Endothelial cell of umbilical vein (primary cell): Measurements from ENCODE around the gene ARMH4. TPM values are rescaled to one million over a fixed set of nuclear protein-coding genes. Genes with fewer than 3 reads are reported as not detected.

Source experiments
- BruUV-seq: library from RNA; stranded (reverse); fragments of 400-500 nt; replicated peaks from 2 replicates; lab custom pipeline; 2021; lab: Mats Ljungman, UMichigan
- CTCF ChIA-PET: fragments of 300-600, 350-600 bp; sonication (Branson Sonifier 250); formaldehyde crosslinking; loops from one replicate; lab custom pipeline; 2021; ENCODE audit warnings: antibody characterized with exemption, inconsistent platforms; lab: Charles Lee
- POLR2A ChIA-PET: fragments of 300-600, 350-600 bp; sonication (Branson Sonifier 250); formaldehyde crosslinking; loops from one replicate; lab custom pipeline; 2021; ENCODE audit warnings: antibody characterized with exemption, inconsistent platforms; lab: Charles Lee
- DNase-seq: peaks from one replicate; pipeline ENCODE4 v3.0.0-alpha.2; 2011; ENCODE audit warnings: low read depth, low spot score
- FAIRE-seq: peaks from 2 replicates; lab custom pipeline; 2011; peaks lifted over from hg19 to GRCh38; lab: Jason Lieb, UNC
- H2AFZ ChIP-seq: 2 replicates; pipeline ENCODE4 v1.6.0; 2012; ENCODE audit warnings: low read depth, low read length, control low read depth, inconsistent platforms
- H3K27ac ChIP-seq: 2 replicates; pipeline ENCODE4 v1.5.1; 2011; ENCODE audit warnings: low read depth, mild to moderate bottlenecking, control low read depth, low read length, moderate library complexity; ENCODE audit not compliant: insufficient read depth
- H3K27me3 ChIP-seq, 2 experiments: 2 replicates each; pipeline versions ENCODE4 v1.6.0 to v1.6.1; 2011; ENCODE audit warnings: low read length in 2 of 2, mixed read lengths in 1 of 2; ENCODE audit not compliant: control insufficient read depth in 2 of 2, insufficient read depth in 2 of 2
- H3K36me3 ChIP-seq, 2 experiments: 2 replicates in 1 of 2; 3 replicates in 1 of 2; pipeline ENCODE4 v1.5.1; 2011; ENCODE audit warnings: low read length in 2 of 2, mild to moderate bottlenecking in 1 of 2, moderate library complexity in 1 of 2; ENCODE audit not compliant: control insufficient read depth in 2 of 2, insufficient read depth in 2 of 2; ENCODE audit errors: extremely low read depth in 1 of 2
- H3K4me1 ChIP-seq: 3 replicates; pipeline ENCODE4 v1.5.1; 2011; ENCODE audit warnings: mild to moderate bottlenecking, low read length; ENCODE audit not compliant: control insufficient read depth, insufficient read depth; ENCODE audit errors: extremely low read depth
- H3K4me2 ChIP-seq: 2 replicates; pipeline ENCODE4 v1.6.1; 2011; ENCODE audit warnings: low read length, control low read depth, mixed read lengths; ENCODE audit not compliant: insufficient read depth
- H3K4me3 ChIP-seq, 3 experiments: fragments of 200-600 bp in 1 of 3; sonication (generic), shearing (Covaris generic) in 1 of 3; replicated peaks in 1 of 3; 2 replicates each; pipeline ENCODE4 v1.5.1; 2011 to 2016; ENCODE audit warnings: control low read depth in 3 of 3, low read length in 3 of 3, mild to moderate bottlenecking in 2 of 3, inconsistent platforms in 1 of 3, low read depth in 1 of 3, moderate library complexity in 1 of 3; ENCODE audit not compliant: insufficient read depth in 1 of 3
- H3K79me2 ChIP-seq: 2 replicates; pipeline ENCODE4 v1.6.0; 2012; ENCODE audit warnings: low read length, inconsistent platforms; ENCODE audit not compliant: control insufficient read depth, insufficient read depth
- H3K9ac ChIP-seq: replicated peaks from 2 replicates; pipeline ENCODE3; 2011; ENCODE audit warnings: low read length, control low read depth; ENCODE audit not compliant: insufficient read depth; ENCODE audit errors: extremely low read depth
- H3K9me1 ChIP-seq: replicated peaks from 3 replicates; pipeline ENCODE4 v1.6.0; 2011; ENCODE audit warnings: mild to moderate bottlenecking, low read length; ENCODE audit not compliant: control insufficient read depth, insufficient read depth; ENCODE audit errors: extremely low read depth
- H3K9me3 ChIP-seq: replicated peaks from 2 replicates; pipeline ENCODE4 v1.5.1; 2012; ENCODE audit warnings: low read length, inconsistent platforms; ENCODE audit not compliant: control insufficient read depth, insufficient read depth
- H4K20me1 ChIP-seq: replicated peaks from 2 replicates; pipeline ENCODE3; 2011; ENCODE audit warnings: mild to moderate bottlenecking, low read length; ENCODE audit not compliant: control insufficient read depth, insufficient read depth; ENCODE audit errors: extremely low read depth
- EZH2 ChIP-seq: IDR thresholded peaks from 2 replicates; pipeline ENCODE4 v1.6.1; 2012; ENCODE audit warnings: borderline replicate concordance, low read depth, mild to moderate bottlenecking, moderate library complexity, low read length, inconsistent platforms; ENCODE audit not compliant: severe bottlenecking
- FOS ChIP-seq: IDR thresholded peaks from 2 replicates; pipeline ENCODE4 v1.6.1; 2011; ENCODE audit warnings: mild to moderate bottlenecking, low read length, moderate library complexity, borderline replicate concordance; ENCODE audit not compliant: insufficient read depth
- GATA2 ChIP-seq: IDR thresholded peaks from 2 replicates; pipeline ENCODE4 v1.7.0; 2011; ENCODE audit warnings: low read depth, mild to moderate bottlenecking, moderate library complexity, mixed read lengths, low read length; ENCODE audit not compliant: insufficient read length, insufficient read depth
- JUN ChIP-seq: IDR thresholded peaks from 2 replicates; pipeline ENCODE4 v1.6.1; 2011; ENCODE audit warnings: borderline replicate concordance, low read depth; ENCODE audit not compliant: insufficient read length, insufficient read depth
- MYC ChIP-seq: IDR thresholded peaks from one replicate; pipeline ENCODE4 v1.6.1; 2011; ENCODE audit warnings: mild to moderate bottlenecking, low read depth, low read length
- POLR2A ChIP-seq: IDR thresholded peaks from 2 replicates; pipeline ENCODE4 v1.6.1; 2012; ENCODE audit warnings: low read depth, mild to moderate bottlenecking, control low read depth, low read length
- POLR2AphosphoS5 ChIP-seq: IDR thresholded peaks from 2 replicates; pipeline ENCODE4 v1.6.1; 2012; ENCODE audit warnings: low read depth, mild to moderate bottlenecking, control low read depth, low read length, moderate library complexity; ENCODE audit not compliant: insufficient read depth
- dilution Hi-C: fragments of 300-500 bp; cut with MboI; formaldehyde crosslinking; loops from one replicate; pipeline ENCODE4 v1.15.0; 2019; ENCODE audit warnings: low sequenced_read_pairs; ENCODE audit not compliant: extremely low pct_ligation_motif_present
- intact Hi-C: fragments of 100-400 bp; cut with micrococcal nuclease; formaldehyde crosslinking; loops from one replicate; pipeline ENCODE4 v1.10.0; 2022
- polyA plus RNA-seq, 4 experiments: library from polyadenylated mRNA; depleted of rRNA in 3 of 4; stranded (reverse) in 3 of 4; unstranded in 1 of 4; fragments of >200 nt; gene quantifications; 2 replicates each; pipeline versions ENCODE4 v1.2.1 to v1.2.3, GENCODE V29; 2011 to 2012; ENCODE audit warnings: missing spikeins in 1 of 4
- total RNA-seq: library from RNA; stranded (reverse); gene quantifications from 2 replicates; pipeline ENCODE4 v1.2.3, GENCODE V29; 2021
- TF ChIP-seq, protein P1 (sequence below), 2 donors: IDR thresholded peaks; 1 replicate in 1 of 2; 2 replicates in 1 of 2; pipeline ENCODE4 v1.5.1; 2011; ENCODE audit warnings: low read length in 2 of 2, mild to moderate bottlenecking in 2 of 2, moderate library complexity in 2 of 2, control low read depth in 1 of 2, inconsistent platforms in 1 of 2, low read depth in 1 of 2; ENCODE audit not compliant: insufficient read depth in 1 of 2; ENCODE audit errors: extremely low read depth in 1 of 2
- TF ChIP-seq, protein P2 (sequence below): IDR thresholded peaks from 2 replicates; pipeline ENCODE4 v1.6.1; 2011; ENCODE audit not compliant: insufficient read depth, insufficient read length

The ARMH4 gene
- total and polyA plus RNA-seq, 2 donors (not counting 3 experiments of a cell fraction or from before 2014, with no cell fraction given): 1.1 to 3.0 TPM

DNA sequence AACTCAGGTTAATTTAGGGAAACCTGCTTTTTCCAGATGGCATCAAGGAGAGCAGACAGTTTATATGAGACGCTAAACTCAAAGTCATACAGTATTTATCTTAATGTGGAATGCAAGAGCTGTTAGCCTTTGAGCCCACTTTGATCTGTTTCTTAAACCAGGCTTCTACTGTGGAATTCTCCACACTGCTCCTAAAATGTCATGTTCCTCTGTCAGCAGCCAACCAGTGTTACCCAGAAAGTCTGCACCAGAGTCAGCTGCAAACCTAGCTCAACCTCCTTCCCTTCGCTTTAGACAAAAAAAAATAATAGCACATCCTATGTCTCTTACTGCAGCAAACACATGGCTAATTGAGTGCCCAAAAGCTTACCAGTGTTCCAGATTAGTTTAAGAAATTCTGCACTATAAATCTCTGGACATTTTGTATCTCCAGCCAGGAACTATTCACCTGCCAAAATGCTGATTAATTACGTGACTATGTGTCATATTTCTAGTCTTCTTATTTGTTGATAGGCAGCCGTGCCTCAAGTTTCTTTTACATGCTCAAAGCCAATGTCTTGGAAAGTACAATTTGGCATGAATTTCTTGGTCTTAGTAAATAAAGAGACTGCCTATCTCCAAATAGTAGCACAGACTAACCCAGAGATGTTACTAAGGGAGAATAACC is 21.8 kb downstream of the ARMH4 start:
- no peaks in the 10 kb centered on the region for H3K9me1 ChIP-seq
- H3K27me3 ChIP-seq: no peaks in the 10 kb centered on the region
- no peak overlapping the region for H3K9ac ChIP-seq
- ChIA-PET POLR2A (no interaction called here), CTCF (no interaction called here)
- H3K4me1 ChIP-seq: no peaks in the 10 kb centered on the region
- no peaks in the 10 kb centered on the region for H3K36me3 ChIP-seq
- H3K9me3 ChIP-seq: no peaks in the 10 kb centered on the region
- H4K20me1 ChIP-seq: no peaks in the 10 kb centered on the region
- intact Hi-C loops (no loop called here), dilution Hi-C loops (no loop called here)
- FAIRE-seq (no peak), DNase-seq (no peak)
- no peaks in the 10 kb centered on the region for H3K79me2 ChIP-seq
- H3K4me2 ChIP-seq: no peak overlapping the region
- TF ChIP-seq, protein P1, sequence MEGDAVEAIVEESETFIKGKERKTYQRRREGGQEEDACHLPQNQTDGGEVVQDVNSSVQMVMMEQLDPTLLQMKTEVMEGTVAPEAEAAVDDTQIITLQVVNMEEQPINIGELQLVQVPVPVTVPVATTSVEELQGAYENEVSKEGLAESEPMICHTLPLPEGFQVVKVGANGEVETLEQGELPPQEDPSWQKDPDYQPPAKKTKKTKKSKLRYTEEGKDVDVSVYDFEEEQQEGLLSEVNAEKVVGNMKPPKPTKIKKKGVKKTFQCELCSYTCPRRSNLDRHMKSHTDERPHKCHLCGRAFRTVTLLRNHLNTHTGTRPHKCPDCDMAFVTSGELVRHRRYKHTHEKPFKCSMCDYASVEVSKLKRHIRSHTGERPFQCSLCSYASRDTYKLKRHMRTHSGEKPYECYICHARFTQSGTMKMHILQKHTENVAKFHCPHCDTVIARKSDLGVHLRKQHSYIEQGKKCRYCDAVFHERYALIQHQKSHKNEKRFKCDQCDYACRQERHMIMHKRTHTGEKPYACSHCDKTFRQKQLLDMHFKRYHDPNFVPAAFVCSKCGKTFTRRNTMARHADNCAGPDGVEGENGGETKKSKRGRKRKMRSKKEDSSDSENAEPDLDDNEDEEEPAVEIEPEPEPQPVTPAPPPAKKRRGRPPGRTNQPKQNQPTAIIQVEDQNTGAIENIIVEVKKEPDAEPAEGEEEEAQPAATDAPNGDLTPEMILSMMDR (IDR thresholded peaks at IDR 0.05; ENCODE audit: extremely low read depth in 1 of 2, insufficient read depth in 1 of 2, low read depth in 1 of 2, low read length in 2 of 2): no peak
- TF ChIP-seq EZH2 (no peak), POLR2A (no peak), MYC (no peak), POLR2AphosphoS5 (no peak), FOS (no peak), GATA2 (no peak), JUN (no peak)
- TF ChIP-seq, protein P2, sequence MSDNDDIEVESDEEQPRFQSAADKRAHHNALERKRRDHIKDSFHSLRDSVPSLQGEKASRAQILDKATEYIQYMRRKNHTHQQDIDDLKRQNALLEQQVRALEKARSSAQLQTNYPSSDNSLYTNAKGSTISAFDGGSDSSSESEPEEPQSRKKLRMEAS: no peak
- H3K4me3 ChIP-seq: no peak overlapping the region
- no peak overlapping the region for H3K27ac ChIP-seq
- no TSS peak for BruUV-seq
- H2AFZ ChIP-seq: no peak overlapping the region
